Gastrocnemius medialis (tissue), 4 donors: ENCODE data around the gene CALML3. TPM values are rescaled to one million over a fixed set of nuclear protein-coding genes. Genes with fewer than 3 reads are reported as not detected.

Source experiments
- ATAC-seq, 2 donors: fragments of 150-250 bp; one replicate each; pipeline ENCODE4 v1.9.1; 2016
- DNase-seq, 2 donors: peaks; one replicate each; pipeline ENCODE4 v3.0.0-alpha.2; 2019
- H3K27ac ChIP-seq, 4 donors: fragments of 200-600 bp; sonication (generic); 1 replicate in 1 of 4; 2 replicates in 3 of 4; pipeline ENCODE4 v1.5.1; 2016 to 2018; ENCODE audit warnings: mild to moderate bottlenecking in 2 of 4, moderate library complexity in 1 of 4
- H3K27me3 ChIP-seq, 3 donors: fragments of 200-600 bp; sonication (generic) in 2 of 3; 1 replicate in 1 of 3; 2 replicates in 2 of 3; pipeline versions ENCODE4 v1.5.1 to v1.6.0; 2016 to 2019; ENCODE audit warnings: mild to moderate bottlenecking in 1 of 3, moderate library complexity in 1 of 3
- H3K36me3 ChIP-seq, 2 donors: fragments of 200-600 bp; sonication (generic) in 1 of 2; one replicate each; pipeline ENCODE4 v1.5.1; 2017 to 2018
- H3K4me1 ChIP-seq, 2 donors: fragments of 200-600 bp; sonication (generic) in 1 of 2; one replicate each; pipeline ENCODE4 v1.5.1; 2016 to 2017; ENCODE audit warnings: mild to moderate bottlenecking in 2 of 2
- H3K4me3 ChIP-seq, 4 donors: fragments of 200-600 bp; sonication (generic) in 3 of 4; 1 replicate in 1 of 4; 2 replicates in 3 of 4; pipeline ENCODE4 v1.5.1; 2016 to 2019; ENCODE audit warnings: mild to moderate bottlenecking in 2 of 4
- H3K9me3 ChIP-seq, 3 donors: fragments of 200-600 bp; sonication (generic) in 2 of 3; 1 replicate in 1 of 3; 2 replicates in 2 of 3; pipeline ENCODE4 v1.5.1; 2016 to 2019
- CTCF ChIP-seq, 5 experiments: fragments of 450-650 bp in 3 of 5; fragments of 200-600 bp in 2 of 5; sonication (generic) in 2 of 5; IDR thresholded peaks in 4 of 5; conservative IDR thresholded peaks in 1 of 5; 1 replicate in 4 of 5; 2 replicates in 1 of 5; pipeline ENCODE4 v1.5.1; 2016 to 2019; ENCODE audit warnings: antibody characterized with exemption in 5 of 5, mild to moderate bottlenecking in 3 of 5, moderate library complexity in 3 of 5
- POLR2A ChIP-seq, 2 donors: fragments of 450-650 bp; IDR thresholded peaks; one replicate each; pipeline ENCODE4 v1.6.1; 2017; ENCODE audit warnings: antibody characterized with exemption in 2 of 2, mild to moderate bottlenecking in 2 of 2, moderate library complexity in 2 of 2
- in situ Hi-C, 4 donors: fragments of 200-750 bp; cut with MboI; loops; one replicate each; pipeline versions ENCODE4 v1.15.0 to v1.8.0; 2017; ENCODE audit warnings: low sequenced_read_pairs in 4 of 4
- intact Hi-C: fragments of 100-400 bp; cut with DNase I; formaldehyde crosslinking; loops from one replicate; pipeline ENCODE4 v1.15.1; 2023; ENCODE audit warnings: low total_unique reads
- total RNA-seq, 4 donors: library from RNA; depleted of rRNA; stranded (reverse); fragments of >200 nt; gene quantifications; one replicate each; pipeline versions ENCODE4 v1.1.0 to v1.2.3, GENCODE V29; 2016

CALML3 gene
- total RNA-seq, 4 donors from 2014 or later, result not detected

- no peak for ATAC-seq
- in situ Hi-C loops, result no loop called here
These were observed 20.6 kb downstream of the CALML3 start for GRCh38 chr10:5545426-5545777.

DNA sequence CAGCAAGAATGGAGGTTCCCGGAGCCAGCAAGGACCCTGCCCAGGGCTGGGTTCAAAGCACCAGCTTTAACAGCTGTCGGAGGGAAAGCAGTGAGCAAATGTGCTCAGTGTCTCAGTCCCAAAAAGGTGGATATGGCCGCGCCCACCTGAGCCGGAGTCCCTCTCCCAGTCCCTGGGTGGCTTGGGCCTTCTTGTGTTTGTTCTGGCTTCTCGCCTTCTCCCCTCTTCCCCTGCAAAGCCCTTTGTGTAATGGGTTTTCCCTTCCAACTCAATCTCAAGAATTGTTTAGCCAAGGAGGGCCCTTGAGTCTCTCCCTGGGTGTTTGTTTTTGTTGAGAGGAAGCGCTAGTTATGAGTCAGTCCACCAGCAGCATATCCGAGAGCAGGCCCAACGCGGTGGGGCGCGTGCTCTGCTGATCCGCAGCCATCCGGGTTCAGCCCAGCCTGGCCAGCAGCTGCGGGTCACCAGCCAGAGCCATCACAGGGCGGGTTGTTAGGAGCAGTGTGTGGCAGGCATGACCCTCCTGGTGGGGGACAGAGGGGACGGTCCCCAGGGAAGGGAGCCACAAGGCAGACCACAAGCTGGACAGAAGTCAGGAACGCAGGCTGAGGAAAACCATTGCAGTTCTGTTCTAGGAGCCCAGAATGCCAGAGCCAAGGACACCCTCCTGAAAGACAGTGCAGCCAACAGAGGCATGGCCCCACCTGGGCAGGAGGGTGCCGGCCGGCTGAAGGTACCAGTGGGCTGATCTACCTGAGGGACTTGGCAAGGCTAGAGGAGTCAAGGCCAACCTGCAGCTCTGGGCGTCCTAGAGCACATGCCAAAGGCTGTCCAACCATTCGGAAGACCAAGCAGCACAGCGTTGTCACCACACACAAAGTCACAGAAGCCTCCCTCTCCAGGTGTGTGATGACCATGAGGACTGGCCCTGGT lies 21.3 kb downstream of the CALML3 start:
- H3K36me3 ChIP-seq, result no peaks in the 10 kb centered on the region
- DNase-seq (peak in 1 of 2 donors; percentile 40), ATAC-seq (peak; percentile 42 to 67)
- intact Hi-C loops, result no loop called here
- no peaks in the 10 kb centered on the region for H3K27me3 ChIP-seq
- peaks cover 7 to 14% of the 10 kb centered on the region in 2 donors for H3K4me1 ChIP-seq
- peak overlapping the region in 3 of 4 donors; percentile 49 to 70 (median 57) for H3K27ac ChIP-seq
- in situ Hi-C loops, result no loop called here
- H3K4me3 ChIP-seq, result no peak overlapping the region
- TF ChIP-seq CTCF (IDR thresholded peaks at IDR 0.05 in 4 of 5, conservative IDR thresholded peaks at IDR 0.05 in 1 of 5) (no peak), POLR2A (IDR thresholded peaks at IDR 0.05) (no peak)
- H3K9me3 ChIP-seq, result no peaks in the 10 kb centered on the region

More at GRCh38 chr10:5545426-5545777, 20.6 kb downstream of the CALML3 start:
- H3K27me3 ChIP-seq, result no peaks in the 10 kb centered on the region
- H3K27ac ChIP-seq, result peak overlapping the region in 3 of 4 donors; percentile 49 to 70 (median 57)
- no peaks in the 10 kb centered on the region for H3K36me3 ChIP-seq
- TF ChIP-seq CTCF (IDR thresholded peaks at IDR 0.05 in 4 of 5, conservative IDR thresholded peaks at IDR 0.05 in 1 of 5), result no peak
- no peak for TF ChIP-seq POLR2A (IDR thresholded peaks at IDR 0.05)
- DNase-seq, result no peak
- intact Hi-C loops, result no loop called here
- no peak overlapping the region for H3K4me3 ChIP-seq
- peaks cover 7 to 14% of the 10 kb centered on the region in 2 donors for H3K4me1 ChIP-seq
- H3K9me3 ChIP-seq, result no peaks in the 10 kb centered on the region

DNA sequence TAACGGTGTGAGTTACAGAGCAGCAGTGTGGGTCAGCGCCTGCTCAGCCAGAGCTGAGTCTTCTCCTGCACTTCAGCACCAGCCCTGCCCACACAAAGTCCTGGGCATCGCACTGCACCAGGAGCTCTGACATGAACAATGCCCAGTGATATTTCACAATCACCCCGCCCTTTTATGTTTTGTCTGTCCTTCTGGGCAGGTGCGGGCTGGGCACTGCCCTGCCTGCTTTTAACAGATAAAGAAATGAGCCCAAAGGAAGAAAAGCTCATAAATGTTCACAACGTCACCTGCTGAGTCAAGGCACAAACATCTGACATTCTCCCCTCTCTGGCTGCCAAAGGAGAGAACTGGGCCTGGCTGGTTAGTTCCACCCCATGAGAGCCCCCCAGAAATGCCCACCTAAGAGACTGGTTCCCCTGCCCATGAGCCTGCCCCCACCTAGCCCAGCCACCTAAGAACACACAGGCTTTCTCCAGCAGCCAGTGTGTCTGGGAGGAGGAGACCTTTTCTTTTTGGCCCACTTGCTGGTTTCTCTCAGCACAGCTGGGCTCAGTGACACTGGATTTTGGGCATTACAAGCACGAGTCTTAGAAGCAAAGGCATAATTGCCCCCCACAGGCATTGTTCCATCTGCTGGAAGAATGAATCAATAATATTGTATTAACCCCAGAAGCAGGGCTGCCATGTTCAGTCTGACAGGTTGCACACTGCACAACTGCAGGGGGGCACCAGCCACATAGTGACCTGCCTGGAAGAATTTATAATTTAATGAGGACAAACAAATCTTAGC lies 22.3 kb downstream of the CALML3 start:
- in situ Hi-C loops, result no loop called here
- peaks cover 7 to 14% of the 10 kb centered on the region in 2 donors for H3K4me1 ChIP-seq
- no peak for ATAC-seq

GRCh38 chr10:5547681-5547930 lies 22.8 kb downstream of the CALML3 start:
- intact Hi-C loops (no loop called here), in situ Hi-C loops (no loop called here)
- Histone ChIP-seq H3K36me3 (no peaks in the 10 kb centered on the region), H3K27ac (peak overlapping the region; percentile 51 to 70 (median 56)), H3K4me1 (peaks cover 7 to 14% of the 10 kb centered on the region in 2 donors), H3K9me3 (no peaks in the 10 kb centered on the region), H3K27me3 (no peaks in the 10 kb centered on the region), H3K4me3 (peak overlapping the region in 3 of 4 donors; percentile 13 to 34 (median 28))
- no peak for ATAC-seq
- no peak for DNase-seq
- no peak for TF ChIP-seq POLR2A (IDR thresholded peaks at IDR 0.05)
- TF ChIP-seq CTCF (IDR thresholded peaks at IDR 0.05 in 4 of 5, conservative IDR thresholded peaks at IDR 0.05 in 1 of 5), result no peak

More for the DNA sequence above, 22.3 kb downstream of the CALML3 start:
- Histone ChIP-seq H3K9me3 (no peaks in the 10 kb centered on the region), H3K27me3 (no peaks in the 10 kb centered on the region), H3K4me3 (peak overlapping the region in 1 of 4 donors; percentile 28), H3K36me3 (no peaks in the 10 kb centered on the region), H3K27ac (peak overlapping the region; percentile 51 to 70 (median 56))
- DNase-seq, result peak in 1 of 2 donors; percentile 11
- intact Hi-C loops, result no loop called here
- TF ChIP-seq CTCF (IDR thresholded peaks at IDR 0.05 in 4 of 5, conservative IDR thresholded peaks at IDR 0.05 in 1 of 5), result no peak
- TF ChIP-seq POLR2A (IDR thresholded peaks at IDR 0.05), result no peak
